A673 (cell line): ENCODE results near the gene ZIC5. TPM values are rescaled to one million over a fixed set of nuclear protein-coding genes. Genes with fewer than 3 reads are reported as not detected.
A peak's percentile ranks its signal among the peaks of the same experiment; 100 is the strongest.

Experiments
- BruUV-seq: library from RNA; stranded (reverse); fragments of 400-500 nt; replicated peaks from 2 replicates; lab custom pipeline; 2021; lab: Mats Ljungman, UMichigan
- CTCF ChIA-PET: fragments of 300-600 bp; sonication (Branson Sonifier 250); formaldehyde crosslinking; loops from one replicate; lab custom pipeline; 2022; ENCODE audit warnings: antibody characterized with exemption; lab: Charles Lee
- POLR2A ChIA-PET: fragments of 300-600 bp; sonication (Branson Sonifier 250); formaldehyde crosslinking; loops from one replicate; lab custom pipeline; 2022; ENCODE audit warnings: antibody characterized with exemption; ENCODE audit not compliant: low non-redundant PET; lab: Charles Lee
- DNase-seq: peaks from one replicate; pipeline ENCODE4 v3.0.0-alpha.2; 2015; ENCODE audit warnings: low spot score
- H3K27ac ChIP-seq: fragments of 200-600 bp; sonication (generic); 2 replicates; pipeline ENCODE4 v1.5.1; 2016; ENCODE audit warnings: mixed run types, low read depth, mild to moderate bottlenecking, mixed read lengths, antibody characterized with exemption, low read length; ENCODE audit not compliant: poor library complexity, severe bottlenecking
- H3K27me3 ChIP-seq: fragments of 200-600 bp; sonication (generic); replicated peaks from 2 replicates; pipeline ENCODE4 v1.6.1; 2017; ENCODE audit warnings: mixed run types, low read depth, mild to moderate bottlenecking, mixed read lengths, antibody characterized with exemption, low read length; ENCODE audit not compliant: insufficient read depth, poor library complexity
- H3K36me3 ChIP-seq: fragments of 200-600 bp; sonication (generic); 2 replicates; pipeline ENCODE4 v1.6.1; 2016; ENCODE audit warnings: mixed run types, mild to moderate bottlenecking, mixed read lengths, antibody characterized with exemption, low read length; ENCODE audit not compliant: insufficient read depth, poor library complexity, severe bottlenecking
- H3K4me1 ChIP-seq: fragments of 200-600 bp; sonication (generic); 2 replicates; pipeline ENCODE4 v1.6.1; 2017; ENCODE audit warnings: mixed run types, mild to moderate bottlenecking, mixed read lengths, antibody characterized with exemption, low read length; ENCODE audit not compliant: insufficient read depth, poor library complexity, severe bottlenecking
- H3K4me3 ChIP-seq: fragments of 200-600 bp; sonication (generic); 2 replicates; pipeline ENCODE4 v1.5.1; 2016; ENCODE audit warnings: low read depth, mixed run types, mild to moderate bottlenecking, mixed read lengths, low read length; ENCODE audit not compliant: poor library complexity, severe bottlenecking
- H3K9me3 ChIP-seq: fragments of 200-600 bp; sonication (generic); 2 replicates; pipeline ENCODE4 v1.6.1; 2016; ENCODE audit warnings: mixed run types, low read depth, mild to moderate bottlenecking, mixed read lengths, antibody characterized with exemption, low read length; ENCODE audit not compliant: poor library complexity, severe bottlenecking
- EZH2 ChIP-seq: fragments of 200-600 bp; sonication (generic); IDR thresholded peaks from 2 replicates; pipeline ENCODE4 v1.6.1; 2017; ENCODE audit warnings: borderline replicate concordance, low read depth, mild to moderate bottlenecking, mixed read lengths, antibody characterized with exemption, low read length; ENCODE audit not compliant: poor library complexity, severe bottlenecking
- intact Hi-C: fragments of 100-400 bp; cut with micrococcal nuclease; formaldehyde crosslinking; loops from one replicate; pipeline ENCODE4 v1.10.0; 2022; ENCODE audit not compliant: unreplicated experiment
- total RNA-seq: library from RNA; stranded (reverse); gene quantifications from 2 replicates; pipeline ENCODE4 v1.2.3, GENCODE V29; 2021
- TF ChIP-seq, protein P1 (sequence below): fragments of 300-800, 200-600 bp; sonication (generic); conservative IDR thresholded peaks from 2 replicates; pipeline ENCODE4 v1.5.1; 2017; ENCODE audit warnings: low read depth, mild to moderate bottlenecking, antibody characterized with exemption, low read length, moderate library complexity, mixed read lengths

ZIC5 gene
- total RNA-seq, 1 experiment from 2014 or later = 25.2 TPM

DNA sequence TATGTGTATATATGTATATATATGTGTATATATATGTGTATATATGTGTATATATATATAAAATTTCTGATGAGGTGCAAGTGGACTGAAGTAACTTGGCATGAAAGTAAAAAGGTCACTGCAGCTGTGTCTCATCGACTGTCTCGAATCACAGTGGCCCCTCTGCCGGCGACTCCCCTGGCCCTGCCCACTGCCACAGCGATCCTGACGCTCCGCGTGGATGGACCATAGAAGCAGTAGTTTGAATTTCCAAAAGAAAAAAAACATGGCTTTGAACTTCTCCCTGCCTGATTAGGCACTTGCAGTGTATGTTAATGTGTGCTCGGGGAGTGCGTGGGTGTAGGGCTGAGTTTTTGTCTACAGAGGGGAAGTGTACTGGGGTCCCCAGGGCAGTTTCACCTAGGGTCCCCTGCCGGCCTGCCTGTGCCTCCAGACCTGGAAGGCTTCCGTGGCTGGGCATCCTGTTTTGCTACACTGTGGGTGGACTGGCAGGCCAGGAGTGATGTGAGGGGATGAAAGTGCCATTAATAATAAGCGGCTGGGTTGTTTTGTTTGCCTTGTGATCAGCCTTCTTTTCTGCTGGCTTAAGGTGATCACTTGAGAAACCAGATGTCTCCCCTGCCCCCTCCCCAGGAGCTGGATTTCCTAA lies 10.8 kb downstream of the ZIC5 start:
- Histone ChIP-seq H3K4me3 (no peak overlapping the region), H3K36me3 (peaks cover 31% of the 10 kb centered on the region), H3K27ac (no peak overlapping the region), H3K9me3 (no peaks in the 10 kb centered on the region), H3K4me1 (peaks cover 43% of the 10 kb centered on the region), H3K27me3 (no peaks in the 10 kb centered on the region)
- TF ChIP-seq, protein P1, sequence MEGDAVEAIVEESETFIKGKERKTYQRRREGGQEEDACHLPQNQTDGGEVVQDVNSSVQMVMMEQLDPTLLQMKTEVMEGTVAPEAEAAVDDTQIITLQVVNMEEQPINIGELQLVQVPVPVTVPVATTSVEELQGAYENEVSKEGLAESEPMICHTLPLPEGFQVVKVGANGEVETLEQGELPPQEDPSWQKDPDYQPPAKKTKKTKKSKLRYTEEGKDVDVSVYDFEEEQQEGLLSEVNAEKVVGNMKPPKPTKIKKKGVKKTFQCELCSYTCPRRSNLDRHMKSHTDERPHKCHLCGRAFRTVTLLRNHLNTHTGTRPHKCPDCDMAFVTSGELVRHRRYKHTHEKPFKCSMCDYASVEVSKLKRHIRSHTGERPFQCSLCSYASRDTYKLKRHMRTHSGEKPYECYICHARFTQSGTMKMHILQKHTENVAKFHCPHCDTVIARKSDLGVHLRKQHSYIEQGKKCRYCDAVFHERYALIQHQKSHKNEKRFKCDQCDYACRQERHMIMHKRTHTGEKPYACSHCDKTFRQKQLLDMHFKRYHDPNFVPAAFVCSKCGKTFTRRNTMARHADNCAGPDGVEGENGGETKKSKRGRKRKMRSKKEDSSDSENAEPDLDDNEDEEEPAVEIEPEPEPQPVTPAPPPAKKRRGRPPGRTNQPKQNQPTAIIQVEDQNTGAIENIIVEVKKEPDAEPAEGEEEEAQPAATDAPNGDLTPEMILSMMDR = no peak
- TF ChIP-seq EZH2 = no peak
- ChIA-PET POLR2A (no interaction called here), CTCF (no interaction called here)
- intact Hi-C loops = no loop called here
- BruUV-seq = no TSS peak
- no peak for DNase-seq

DNA sequence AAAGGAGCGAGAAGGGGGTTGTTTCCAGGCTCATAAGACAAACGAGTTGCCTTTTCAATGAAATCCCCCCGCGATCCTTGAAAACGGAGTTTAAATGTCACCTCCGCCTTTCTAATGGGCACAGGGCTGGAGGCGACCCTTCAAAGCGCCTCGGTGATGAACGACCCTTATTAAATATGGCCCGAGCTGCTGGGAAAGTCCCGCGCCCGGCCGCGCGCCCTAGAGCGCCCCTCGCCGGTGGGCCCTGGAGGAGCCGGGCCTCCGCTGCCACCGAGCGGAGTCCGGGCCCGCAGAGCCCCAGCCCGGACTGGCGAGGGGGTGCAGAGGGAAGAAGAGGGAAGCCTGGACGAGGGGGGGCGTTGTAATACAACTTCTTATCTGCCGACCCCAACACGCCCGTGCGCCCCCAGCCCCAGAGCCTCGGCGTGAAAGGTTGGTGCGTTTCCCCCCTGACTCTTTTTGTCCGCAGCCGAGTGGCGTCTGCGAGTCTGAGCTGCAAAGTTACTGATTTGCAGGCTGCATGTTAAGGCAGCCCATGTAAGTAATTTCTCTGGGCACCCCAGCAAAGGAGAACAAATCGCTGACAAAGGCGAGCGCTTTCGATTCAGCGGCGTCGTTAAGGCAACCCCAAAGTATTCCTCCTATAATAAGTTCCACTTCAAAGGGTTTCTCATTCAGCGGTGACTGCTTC lies 11.9 kb downstream of the ZIC5 start:
- TF ChIP-seq EZH2 = no peak
- TF ChIP-seq, protein P1 = no peak
- peaks cover 35% of the 10 kb centered on the region for H3K4me1 ChIP-seq
- ChIA-PET CTCF (no interaction called here), POLR2A (no interaction called here)
- intact Hi-C loops = no loop called here
- peak overlapping the region; percentile 17 for H3K4me3 ChIP-seq
- no TSS peak for BruUV-seq
- H3K36me3 ChIP-seq = peaks cover 22% of the 10 kb centered on the region
- no peaks in the 10 kb centered on the region for H3K27me3 ChIP-seq
- H3K9me3 ChIP-seq = no peaks in the 10 kb centered on the region
- no peak overlapping the region for H3K27ac ChIP-seq
- no peak for DNase-seq

DNA sequence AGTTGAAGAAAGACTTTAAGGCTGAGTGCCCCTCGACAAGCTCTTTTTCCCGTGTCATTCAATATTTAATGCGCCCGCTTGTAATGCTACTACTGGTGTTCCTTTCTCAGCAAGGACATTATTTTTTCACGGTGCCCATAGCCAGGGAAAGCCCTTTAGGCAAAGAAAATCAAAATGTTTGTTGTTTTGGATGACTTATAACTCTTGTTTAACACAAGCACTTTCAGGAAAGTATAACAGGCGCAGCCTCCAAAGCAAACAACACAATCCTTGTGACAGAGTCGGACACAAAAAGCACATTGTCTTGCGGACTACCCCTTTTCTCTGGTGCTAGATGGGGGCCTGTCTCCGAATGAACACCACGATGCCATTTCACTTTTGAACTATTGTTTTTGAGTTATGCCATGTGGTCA lies 12.4 kb downstream of the ZIC5 start:
- ChIA-PET POLR2A (no interaction called here), CTCF (no interaction called here)

More for the DNA sequence above, 12.4 kb downstream of the ZIC5 start:
- no peak overlapping the region for H3K27ac ChIP-seq
- no peak for DNase-seq
- no peak overlapping the region for H3K4me3 ChIP-seq
- H3K4me1 ChIP-seq = peaks cover 30% of the 10 kb centered on the region
- no TSS peak for BruUV-seq
- H3K36me3 ChIP-seq = peaks cover 16% of the 10 kb centered on the region
- intact Hi-C loops = no loop called here
- no peaks in the 10 kb centered on the region for H3K27me3 ChIP-seq
- no peak for TF ChIP-seq EZH2
- TF ChIP-seq, protein P1 = no peak
- H3K9me3 ChIP-seq = no peaks in the 10 kb centered on the region
